ENCODE measurements around the gene ADGRE1.
"Not testable (repeated sequence)": the region's sequence is repeated elsewhere in the genome, so short reads cannot be mapped to it uniquely, and the experiment has no call there.

Gene ADGRE1

GRCh38 chr19:6887316-6887715 lies at the start of gene ADGRE1:
ADGRE1 (plus strand) TSS chr19:6887579; CDS start chr19:6887609, 30 bp downstream.
- DNase-seq = no peak

- DNase-seq = no peak
These were observed 49.2 kb upstream of the ADGRE1 start for GRCh38 chr19:6838062-6838655.

- no peak for DNase-seq
These were observed 44.3 kb upstream of the ADGRE1 start for GRCh38 chr19:6842871-6843607.

GRCh38 chr19:6847828-6848200 lies 39.6 kb upstream of the ADGRE1 start:
- DNase-seq = no peak

- DNase-seq = no peak
These were observed 38.4 kb upstream of the ADGRE1 start for GRCh38 chr19:6848986-6849385.

- no peak for DNase-seq
These were observed 37.5 kb upstream of the ADGRE1 start for GRCh38 chr19:6849876-6850275.

GRCh38 chr19:6851359-6851758 lies 36.0 kb upstream of the ADGRE1 start:
- DNase-seq = no peak

- DNase-seq = no peak
These were observed 35.4 kb upstream of the ADGRE1 start for GRCh38 chr19:6852001-6852400.

- DNase-seq = no peak
These were observed 33.5 kb upstream of the ADGRE1 start for GRCh38 chr19:6853868-6854267.

- no peak for DNase-seq
These were observed 32.6 kb upstream of the ADGRE1 start for GRCh38 chr19:6854758-6855157.

- no peak for DNase-seq
These were observed 30.5 kb upstream of the ADGRE1 start for GRCh38 chr19:6856749-6857372.

GRCh38 chr19:6861683-6862286 lies 25.6 kb upstream of the ADGRE1 start:
- no peak for DNase-seq

GRCh38 chr19:6862673-6863078 lies 24.7 kb upstream of the ADGRE1 start:
- DNase-seq = no peak

GRCh38 chr19:6864325-6864940 lies 22.9 kb upstream of the ADGRE1 start:
- DNase-seq = no peak

- DNase-seq = no peak
These were observed 21.5 kb upstream of the ADGRE1 start for GRCh38 chr19:6865849-6866248.

GRCh38 chr19:6866741-6867151 lies 20.6 kb upstream of the ADGRE1 start:
- no peak for DNase-seq

GRCh38 chr19:6868351-6868750 lies 19.0 kb upstream of the ADGRE1 start:
- no peak for DNase-seq

GRCh38 chr19:6869151-6869882 lies 18.1 kb upstream of the ADGRE1 start:
- DNase-seq = not testable (repeated sequence)

- no peak for DNase-seq
These were observed 13.5 kb upstream of the ADGRE1 start for GRCh38 chr19:6873708-6874431.

GRCh38 chr19:6875218-6875617 lies 12.2 kb upstream of the ADGRE1 start:
- DNase-seq = no peak

GRCh38 chr19:6876748-6877147 lies 10.6 kb upstream of the ADGRE1 start:
- no peak for DNase-seq

GRCh38 chr19:6877766-6878165 lies 9.6 kb upstream of the ADGRE1 start:
- no peak for DNase-seq
